ENCODE measurements around the gene LAMA1. TPM values are rescaled to one million over a fixed set of nuclear protein-coding genes. Genes with fewer than 3 reads are reported as not detected.

Gene LAMA1
- total RNA-seq, 4 donors from 2014 or later, result 2.2 to 11.3 (median 5.5) TPM

DNA sequence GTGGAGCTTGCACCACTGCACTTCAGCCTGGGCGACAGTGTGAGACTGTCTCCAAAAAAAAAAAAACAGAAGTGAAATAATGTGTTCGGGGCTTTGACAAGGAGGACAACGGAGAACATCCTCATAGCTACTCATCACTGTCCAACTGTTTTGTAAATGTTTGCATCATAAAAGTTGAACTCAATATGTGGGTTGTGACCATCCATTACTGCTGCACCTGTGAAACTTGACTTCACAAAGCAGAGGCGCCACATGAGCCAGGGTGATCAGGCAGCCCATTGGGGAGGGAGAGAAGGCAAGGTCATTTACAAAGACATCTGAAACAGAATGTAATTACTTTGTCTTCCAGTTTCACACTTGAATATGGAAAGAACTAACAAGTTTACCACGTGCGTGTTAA is 61.6 kb downstream of the LAMA1 start:
- no peak for DNase-seq (ENCODE audit: low spot score)

DNA sequence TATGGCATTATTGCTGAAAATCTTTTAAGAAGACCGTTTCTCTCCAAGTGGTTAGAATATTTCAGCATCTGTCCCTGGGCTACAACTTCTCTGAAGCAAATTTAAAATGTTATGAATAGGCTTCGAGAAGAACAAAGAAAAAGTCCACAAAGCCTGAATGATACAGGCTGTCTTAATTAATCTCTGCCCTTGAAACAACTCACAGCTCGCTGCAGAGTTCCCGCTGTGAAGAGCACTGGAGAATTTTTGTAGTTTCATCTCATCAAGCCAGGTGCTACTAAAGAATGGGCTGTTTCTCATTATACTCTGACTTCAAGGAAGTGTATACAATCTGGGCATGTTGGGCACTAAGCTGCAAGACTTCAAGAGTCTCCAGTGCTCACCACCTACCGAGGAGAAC is 67.6 kb downstream of the LAMA1 start:
- ATAC-seq (ENCODE audit: low FRiP score) (no peak), DNase-seq (ENCODE audit: low spot score) (no peak)
- TF ChIP-seq, protein P1, sequence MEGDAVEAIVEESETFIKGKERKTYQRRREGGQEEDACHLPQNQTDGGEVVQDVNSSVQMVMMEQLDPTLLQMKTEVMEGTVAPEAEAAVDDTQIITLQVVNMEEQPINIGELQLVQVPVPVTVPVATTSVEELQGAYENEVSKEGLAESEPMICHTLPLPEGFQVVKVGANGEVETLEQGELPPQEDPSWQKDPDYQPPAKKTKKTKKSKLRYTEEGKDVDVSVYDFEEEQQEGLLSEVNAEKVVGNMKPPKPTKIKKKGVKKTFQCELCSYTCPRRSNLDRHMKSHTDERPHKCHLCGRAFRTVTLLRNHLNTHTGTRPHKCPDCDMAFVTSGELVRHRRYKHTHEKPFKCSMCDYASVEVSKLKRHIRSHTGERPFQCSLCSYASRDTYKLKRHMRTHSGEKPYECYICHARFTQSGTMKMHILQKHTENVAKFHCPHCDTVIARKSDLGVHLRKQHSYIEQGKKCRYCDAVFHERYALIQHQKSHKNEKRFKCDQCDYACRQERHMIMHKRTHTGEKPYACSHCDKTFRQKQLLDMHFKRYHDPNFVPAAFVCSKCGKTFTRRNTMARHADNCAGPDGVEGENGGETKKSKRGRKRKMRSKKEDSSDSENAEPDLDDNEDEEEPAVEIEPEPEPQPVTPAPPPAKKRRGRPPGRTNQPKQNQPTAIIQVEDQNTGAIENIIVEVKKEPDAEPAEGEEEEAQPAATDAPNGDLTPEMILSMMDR (IDR thresholded peaks at IDR 0.05), result no peak

More for the DNA sequence above, 61.6 kb downstream of the LAMA1 start:
- ATAC-seq (ENCODE audit: low FRiP score), result no peak
- TF ChIP-seq, protein P1 (IDR thresholded peaks at IDR 0.05), result no peak

DNA sequence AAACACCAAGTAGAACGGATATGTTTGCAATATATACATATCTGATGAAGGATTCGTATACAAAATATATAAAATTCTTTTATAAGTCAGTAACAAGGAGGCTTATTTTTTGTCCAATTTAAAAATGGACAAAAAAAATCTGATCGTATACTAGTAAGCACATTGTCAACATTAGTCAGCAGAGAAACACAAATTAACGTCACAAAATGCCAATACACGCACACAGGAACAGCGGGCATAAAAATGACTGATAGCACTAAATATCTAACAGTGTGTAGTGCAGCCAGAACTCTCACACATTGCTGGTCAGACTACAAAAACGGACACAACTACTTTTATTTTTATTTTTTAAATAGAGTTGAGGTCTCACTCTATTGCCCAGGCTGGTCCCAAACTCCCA is 69.5 kb downstream of the LAMA1 start:
- ATAC-seq (ENCODE audit: low FRiP score) (no peak), DNase-seq (ENCODE audit: low spot score) (no peak)
- TF ChIP-seq, protein P1 (IDR thresholded peaks at IDR 0.05), result no peak

DNA sequence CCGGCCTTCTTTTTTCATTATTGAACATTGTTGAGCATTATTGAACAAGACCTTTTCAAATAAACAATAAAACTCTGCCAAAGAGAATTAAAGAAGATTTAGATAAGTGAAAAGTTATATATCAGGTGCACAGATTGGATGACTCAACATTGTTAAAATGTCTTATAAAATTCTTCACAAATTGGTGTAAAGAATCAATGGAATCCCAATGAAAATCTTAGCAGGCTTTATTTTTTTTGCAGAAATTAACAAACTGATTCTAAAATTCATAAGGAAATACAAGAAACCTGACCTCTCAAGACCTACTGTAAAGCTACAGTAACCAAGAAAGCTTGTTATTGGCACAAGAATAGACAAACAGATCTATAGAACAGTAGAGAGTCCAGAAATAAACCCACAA is 70.3 kb downstream of the LAMA1 start:
- DNase-seq (ENCODE audit: low spot score) (no peak), ATAC-seq (ENCODE audit: low FRiP score) (no peak)
- TF ChIP-seq, protein P1 (IDR thresholded peaks at IDR 0.05), result no peak

DNA sequence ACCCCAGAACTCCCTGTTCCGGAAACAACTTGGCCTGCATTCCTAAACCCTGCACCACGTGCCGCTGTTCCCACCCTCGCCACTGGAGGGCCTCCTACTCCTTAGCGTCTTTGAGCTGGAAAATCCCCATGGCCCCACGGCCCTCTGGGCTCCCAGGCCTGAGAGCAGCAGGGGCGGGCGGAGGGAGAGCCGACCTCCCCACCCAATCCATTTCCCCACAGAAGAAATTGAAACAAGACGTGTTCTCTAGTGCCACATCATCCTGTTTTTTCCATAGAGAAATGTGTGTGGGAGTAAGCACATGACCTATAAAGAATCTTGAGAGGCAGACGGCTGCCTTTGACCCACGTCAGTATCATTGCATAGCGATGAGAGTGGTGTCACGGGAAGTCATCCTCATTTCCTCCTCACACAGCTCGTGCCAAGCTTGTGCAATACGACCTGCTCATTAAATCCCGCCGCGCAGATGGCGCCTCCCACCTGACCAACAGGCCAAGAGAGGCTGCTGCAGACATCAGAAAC is 79.2 kb downstream of the LAMA1 start:
- TF ChIP-seq, protein P1 (IDR thresholded peaks at IDR 0.05), result peak in 1 of 3 donors; percentile 50
- DNase-seq (ENCODE audit: low spot score) (peak; percentile 92), ATAC-seq (ENCODE audit: low FRiP score) (peak; percentile 99)

DNA sequence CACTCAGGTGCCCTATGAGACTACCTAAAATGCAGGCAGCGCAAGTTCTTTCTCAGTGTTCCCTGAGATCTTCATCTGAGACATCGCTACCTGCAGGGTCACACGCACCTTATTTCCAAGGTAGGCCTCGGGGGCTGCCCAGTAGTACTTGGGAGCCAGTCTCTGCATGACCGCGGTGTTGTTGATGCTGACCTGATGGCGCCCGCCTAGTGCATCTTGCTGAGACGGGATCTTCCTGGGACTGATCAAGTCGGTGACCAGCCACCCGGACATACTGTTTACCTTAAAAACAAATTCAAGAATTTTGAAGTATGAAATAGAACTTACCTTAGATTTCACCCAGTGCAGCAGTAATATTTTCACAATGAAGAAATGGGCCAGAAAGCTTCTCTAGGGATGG is 80.1 kb downstream of the LAMA1 start:
- TF ChIP-seq, protein P1 (IDR thresholded peaks at IDR 0.05), result no peak
- no peak for ATAC-seq (ENCODE audit: low FRiP score)
- DNase-seq (ENCODE audit: low spot score), result no peak

DNA sequence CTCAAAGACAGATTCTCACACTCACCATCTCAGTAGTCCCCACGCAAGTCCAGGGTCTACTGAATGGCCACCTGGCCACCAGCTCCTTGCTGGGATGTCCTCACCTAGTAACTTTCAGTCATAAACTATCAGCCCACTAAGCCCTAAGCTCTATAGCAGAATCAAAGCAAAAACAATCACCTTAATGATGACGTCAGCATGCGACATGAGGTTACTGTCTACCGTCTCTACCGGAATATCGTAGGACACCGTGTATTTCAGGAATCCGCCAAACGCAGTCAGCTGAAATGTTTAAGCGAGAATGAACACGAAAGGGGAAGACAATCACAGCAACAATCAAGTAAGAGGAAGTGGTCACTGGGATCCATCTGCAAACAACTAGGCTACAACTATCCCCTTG is 81.8 kb downstream of the LAMA1 start:
- TF ChIP-seq, protein P1 (IDR thresholded peaks at IDR 0.05), result no peak
- ATAC-seq (ENCODE audit: low FRiP score) (no peak), DNase-seq (ENCODE audit: low spot score) (no peak)

Data from omental fat pad (tissue), 4 donors.